IPS DF 6.9 (cell line): ENCODE data around the gene CEP72.

Source experiments
- DNase-seq: peaks from one replicate; pipeline ENCODE4 v3.0.0-alpha.2; 2013; ENCODE audit warnings: low read depth, low spot score
- H3K27ac ChIP-seq: one replicate; pipeline ENCODE4 v1.5.1; 2013; ENCODE audit warnings: low read length, control low read depth
- H3K27me3 ChIP-seq: 2 replicates; pipeline ENCODE4 v1.6.1; 2013; ENCODE audit warnings: mild to moderate bottlenecking, low read length; ENCODE audit not compliant: control insufficient read depth, insufficient read depth
- H3K36me3 ChIP-seq: 2 replicates; pipeline ENCODE4 v1.6.1; 2013; ENCODE audit warnings: low read length; ENCODE audit not compliant: control insufficient read depth, insufficient read depth
- H3K4me1 ChIP-seq: 2 replicates; pipeline ENCODE4 v1.6.1; 2013; ENCODE audit warnings: low read length; ENCODE audit not compliant: control insufficient read depth, insufficient read depth
- H3K4me3 ChIP-seq: 2 replicates; pipeline ENCODE4 v1.5.1; 2013; ENCODE audit warnings: mild to moderate bottlenecking, low read length
- H3K9me3 ChIP-seq: 2 replicates; pipeline ENCODE4 v1.6.1; 2013; ENCODE audit warnings: low read length, inconsistent platforms; ENCODE audit not compliant: control insufficient read depth, insufficient read depth
- WGBS: extraction: QIAGEN DNeasy Blood & Tissue Kit; methylation state at CpG from one replicate; pipeline ENCODE4 v1.1.7; 2013; ENCODE audit warnings: mixed read lengths, missing lambda C conversion rate; ENCODE audit not compliant: insufficient read length, insufficient coverage; 5-methylcytosine and 5-hydroxymethylcytosine counted together

CEP72 gene

GRCh38 chr5:637581-638450 is 25.7 kb downstream of the CEP72 start:
- H3K4me1 ChIP-seq = no peaks in the 10 kb centered on the region
- H3K4me3 ChIP-seq = no peak overlapping the region
- WGBS = no CpG with 5 or more reads among the region's 42 CpGs
- no peak overlapping the region for H3K27ac ChIP-seq
- no peaks in the 10 kb centered on the region for H3K9me3 ChIP-seq
- no peaks in the 10 kb centered on the region for H3K27me3 ChIP-seq
- no peak for DNase-seq
- peaks cover 48% of the 10 kb centered on the region for H3K36me3 ChIP-seq

GRCh38 chr5:638501-639252 is 26.5 kb downstream of the CEP72 start:
- no peak for DNase-seq
- Histone ChIP-seq H3K9me3 (no peaks in the 10 kb centered on the region), H3K27ac (no peak overlapping the region), H3K27me3 (no peaks in the 10 kb centered on the region), H3K4me1 (no peaks in the 10 kb centered on the region), H3K4me3 (no peak overlapping the region), H3K36me3 (peaks cover 50% of the 10 kb centered on the region)
- no CpG with 5 or more reads among the region's 29 CpGs for WGBS

DNA sequence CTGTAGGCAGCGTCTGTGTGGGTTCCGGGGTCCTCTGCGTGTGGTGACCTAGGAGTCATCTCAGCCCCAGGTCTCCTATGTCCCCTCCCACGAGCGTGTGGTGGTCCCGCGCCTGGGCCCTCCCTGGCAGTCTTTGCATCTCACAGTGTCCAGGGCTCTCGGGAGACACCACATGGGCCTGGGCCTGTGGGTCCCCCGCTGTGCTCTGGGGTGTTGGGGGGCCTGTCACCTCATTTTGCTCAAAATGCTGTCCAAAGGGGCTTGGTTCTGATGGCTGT is 27.1 kb downstream of the CEP72 start:
- no peaks in the 10 kb centered on the region for H3K9me3 ChIP-seq
- no peak overlapping the region for H3K27ac ChIP-seq
- H3K36me3 ChIP-seq = peaks cover 52% of the 10 kb centered on the region
- no peaks in the 10 kb centered on the region for H3K4me1 ChIP-seq
- DNase-seq = no peak
- no CpG with 5 or more reads among the region's 9 CpGs for WGBS
- no peaks in the 10 kb centered on the region for H3K27me3 ChIP-seq
- H3K4me3 ChIP-seq = no peak overlapping the region

GRCh38 chr5:639584-640213 is 27.6 kb downstream of the CEP72 start:
- WGBS = no CpG with 5 or more reads among the region's 20 CpGs

DNA sequence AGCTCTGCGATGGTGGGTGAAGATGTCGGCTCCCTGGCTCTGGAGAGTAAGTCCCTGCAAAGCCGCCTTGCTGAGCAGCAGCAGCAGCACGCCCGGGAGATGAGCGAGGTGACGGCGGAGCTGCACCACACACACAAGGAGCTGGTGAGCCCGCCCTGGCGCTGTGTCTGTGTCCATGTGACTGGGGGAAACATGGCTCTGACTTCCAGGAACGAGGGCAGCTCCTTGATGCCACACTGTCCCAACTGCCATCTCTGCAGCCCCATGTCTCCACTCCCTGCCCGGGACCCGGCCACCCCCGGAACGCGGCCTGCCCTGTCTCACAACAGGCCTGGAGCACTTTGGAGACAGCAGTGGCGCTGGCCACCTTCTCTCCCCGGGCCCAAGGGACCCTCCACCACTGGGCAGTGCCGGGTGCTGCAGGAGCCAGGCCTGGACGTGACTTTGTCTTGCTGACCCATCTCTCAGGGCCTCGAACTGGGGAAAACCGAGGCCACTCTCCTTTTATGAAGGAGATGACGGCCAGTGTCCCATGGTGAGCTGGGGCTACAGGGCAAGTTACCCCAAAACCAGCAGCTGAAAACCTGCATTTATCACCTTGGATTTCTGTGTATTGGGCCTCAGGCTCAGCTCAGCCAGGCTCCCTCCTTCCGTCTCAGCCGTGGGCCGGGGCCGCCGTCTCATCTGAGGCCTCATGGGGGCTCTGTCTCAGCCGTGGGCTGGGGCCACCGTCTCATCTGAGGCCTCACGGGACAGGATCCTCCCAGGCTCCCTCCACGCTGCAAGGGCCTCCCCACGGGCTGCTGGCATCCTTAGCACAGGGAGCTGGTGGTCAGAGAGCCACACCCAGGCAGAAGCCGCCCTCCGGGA is 28.6 kb downstream of the CEP72 start:
- DNase-seq = no peak
- Histone ChIP-seq H3K27me3 (no peaks in the 10 kb centered on the region), H3K9me3 (no peaks in the 10 kb centered on the region), H3K4me3 (no peak overlapping the region), H3K4me1 (no peaks in the 10 kb centered on the region; the same call in 1 of the 2 replicates), H3K27ac (no peak overlapping the region), H3K36me3 (peaks cover 54% of the 10 kb centered on the region)
- no CpG with 5 or more reads among the region's 35 CpGs for WGBS

More at GRCh38 chr5:639584-640213, 27.6 kb downstream of the CEP72 start:
- DNase-seq = no peak
- Histone ChIP-seq H3K9me3 (no peaks in the 10 kb centered on the region), H3K36me3 (peaks cover 54% of the 10 kb centered on the region), H3K27ac (no peak overlapping the region), H3K4me1 (no peaks in the 10 kb centered on the region; the same call in 1 of the 2 replicates), H3K4me3 (no peak overlapping the region), H3K27me3 (no peaks in the 10 kb centered on the region)

DNA sequence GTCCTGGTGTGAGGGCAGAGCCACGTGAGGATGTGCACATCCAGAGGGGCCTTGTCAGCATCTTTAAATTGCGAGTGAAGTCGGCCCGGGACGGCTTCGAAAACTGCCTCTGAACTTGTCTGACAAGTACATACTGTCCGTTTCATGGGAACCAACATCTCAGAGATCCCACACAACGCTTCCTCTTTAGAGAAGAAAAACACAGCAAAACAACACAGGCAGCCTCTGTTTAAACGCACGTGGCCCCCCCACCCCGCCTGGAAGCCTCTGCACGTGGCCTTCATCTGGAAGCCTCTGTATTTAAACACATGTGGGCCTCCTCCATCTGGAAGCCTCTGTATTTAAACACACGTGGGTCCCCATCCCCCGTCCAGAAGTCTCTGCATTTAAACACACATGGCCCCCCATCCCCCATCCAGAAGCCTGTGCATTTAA is 29.2 kb downstream of the CEP72 start:
- Histone ChIP-seq H3K9me3 (no peaks in the 10 kb centered on the region), H3K27me3 (no peaks in the 10 kb centered on the region), H3K4me3 (no peak overlapping the region), H3K4me1 (no peaks in the 10 kb centered on the region; the same call in 1 of the 2 replicates), H3K27ac (no peak overlapping the region), H3K36me3 (peaks cover 54% of the 10 kb centered on the region)
- no CpG with 5 or more reads among the region's 14 CpGs for WGBS
- no peak for DNase-seq

GRCh38 chr5:642481-642880 is 30.3 kb downstream of the CEP72 start:
- H3K36me3 ChIP-seq = peaks cover 59% of the 10 kb centered on the region
- WGBS = no CpG with 5 or more reads among the region's 14 CpGs

DNA sequence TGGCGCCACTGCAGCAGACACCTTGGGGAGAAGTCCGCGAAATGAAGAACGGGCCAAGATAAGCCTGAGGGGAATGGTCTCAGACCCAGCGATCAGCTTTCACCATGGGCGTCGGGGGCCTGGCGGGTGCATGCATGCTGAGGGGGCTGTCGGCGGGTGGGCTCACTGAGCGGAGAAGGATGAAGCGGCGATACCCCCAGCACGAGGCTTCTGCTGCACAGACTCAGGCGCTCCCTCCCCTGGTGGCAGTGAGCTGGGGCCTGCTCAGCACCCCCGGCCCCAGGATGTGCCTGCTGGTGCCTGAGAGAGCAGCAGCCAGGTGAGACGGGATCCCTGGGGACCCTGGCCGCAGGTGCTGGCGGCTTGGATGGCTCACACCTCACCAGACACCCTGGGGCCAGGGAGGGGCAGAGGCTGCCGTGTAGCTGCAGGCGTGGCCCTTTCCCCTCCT is 31.2 kb downstream of the CEP72 start:
- Histone ChIP-seq H3K4me3 (no peak overlapping the region), H3K36me3 (peaks cover 57% of the 10 kb centered on the region), H3K27me3 (no peaks in the 10 kb centered on the region), H3K4me1 (no peaks in the 10 kb centered on the region; the same call in 1 of the 2 replicates), H3K27ac (no peak overlapping the region), H3K9me3 (peaks cover 1% of the 10 kb centered on the region; the same call in 1 of the 2 replicates)
- no CpG with 5 or more reads among the region's 21 CpGs for WGBS
- no peak for DNase-seq

More at GRCh38 chr5:642481-642880, 30.3 kb downstream of the CEP72 start:
- Histone ChIP-seq H3K4me3 (no peak overlapping the region), H3K27me3 (no peaks in the 10 kb centered on the region), H3K27ac (no peak overlapping the region), H3K4me1 (no peaks in the 10 kb centered on the region; the same call in 1 of the 2 replicates), H3K9me3 (no peaks in the 10 kb centered on the region)
- no peak for DNase-seq

- DNase-seq = no peak
- peaks cover 1% of the 10 kb centered on the region; the same call in 1 of the 2 replicates for H3K9me3 ChIP-seq
- no peak overlapping the region for H3K27ac ChIP-seq
- no CpG with 5 or more reads among the region's 11 CpGs for WGBS
- H3K4me1 ChIP-seq = no peaks in the 10 kb centered on the region; the same call in 1 of the 2 replicates
- peaks cover 55% of the 10 kb centered on the region for H3K36me3 ChIP-seq
- no peaks in the 10 kb centered on the region for H3K27me3 ChIP-seq
- no peak overlapping the region for H3K4me3 ChIP-seq
Measured at GRCh38 chr5:643811-644271, 31.7 kb downstream of the CEP72 start.
